ENCODE results near the gene C14orf119. TPM values are rescaled to one million over a fixed set of nuclear protein-coding genes. Genes with fewer than 3 reads are reported as not detected.

C14orf119 gene
- total RNA-seq, 1 experiment from 2014 or later, result 81.3 TPM

- TF ChIP-seq, protein P1, sequence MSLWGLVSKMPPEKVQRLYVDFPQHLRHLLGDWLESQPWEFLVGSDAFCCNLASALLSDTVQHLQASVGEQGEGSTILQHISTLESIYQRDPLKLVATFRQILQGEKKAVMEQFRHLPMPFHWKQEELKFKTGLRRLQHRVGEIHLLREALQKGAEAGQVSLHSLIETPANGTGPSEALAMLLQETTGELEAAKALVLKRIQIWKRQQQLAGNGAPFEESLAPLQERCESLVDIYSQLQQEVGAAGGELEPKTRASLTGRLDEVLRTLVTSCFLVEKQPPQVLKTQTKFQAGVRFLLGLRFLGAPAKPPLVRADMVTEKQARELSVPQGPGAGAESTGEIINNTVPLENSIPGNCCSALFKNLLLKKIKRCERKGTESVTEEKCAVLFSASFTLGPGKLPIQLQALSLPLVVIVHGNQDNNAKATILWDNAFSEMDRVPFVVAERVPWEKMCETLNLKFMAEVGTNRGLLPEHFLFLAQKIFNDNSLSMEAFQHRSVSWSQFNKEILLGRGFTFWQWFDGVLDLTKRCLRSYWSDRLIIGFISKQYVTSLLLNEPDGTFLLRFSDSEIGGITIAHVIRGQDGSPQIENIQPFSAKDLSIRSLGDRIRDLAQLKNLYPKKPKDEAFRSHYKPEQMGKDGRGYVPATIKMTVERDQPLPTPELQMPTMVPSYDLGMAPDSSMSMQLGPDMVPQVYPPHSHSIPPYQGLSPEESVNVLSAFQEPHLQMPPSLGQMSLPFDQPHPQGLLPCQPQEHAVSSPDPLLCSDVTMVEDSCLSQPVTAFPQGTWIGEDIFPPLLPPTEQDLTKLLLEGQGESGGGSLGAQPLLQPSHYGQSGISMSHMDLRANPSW (CRISPR knock-in tag; conservative IDR thresholded peaks at IDR 0.05; ENCODE audit: low read depth), result no peak
- TF ChIP-seq PRRX2 (CRISPR knock-in tag; IDR thresholded peaks at IDR 0.05), result peak; percentile 43; the same call in 1 of the 2 replicates
- TF ChIP-seq CREB1 (CRISPR knock-in tag; IDR thresholded peaks at IDR 0.05), result no peak
- TF ChIP-seq, protein P2, sequence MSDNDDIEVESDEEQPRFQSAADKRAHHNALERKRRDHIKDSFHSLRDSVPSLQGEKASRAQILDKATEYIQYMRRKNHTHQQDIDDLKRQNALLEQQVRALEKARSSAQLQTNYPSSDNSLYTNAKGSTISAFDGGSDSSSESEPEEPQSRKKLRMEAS (CRISPR knock-in tag; IDR thresholded peaks at IDR 0.05), result 0 out of 2 replicates have a peak, but pooled peaks have one; percentile 29
- TF ChIP-seq TEAD4 (CRISPR knock-in tag; IDR thresholded peaks at IDR 0.05), result no peak
- no peak for TF ChIP-seq ZNF263 (CRISPR knock-in tag; IDR thresholded peaks at IDR 0.05; ENCODE audit: low read depth)
- no peak for TF ChIP-seq ATF1 (CRISPR knock-in tag; IDR thresholded peaks at IDR 0.05)
- no peak for TF ChIP-seq NR2C2 (CRISPR knock-in tag; IDR thresholded peaks at IDR 0.05)
- TF ChIP-seq FOXP1 (CRISPR knock-in tag; IDR thresholded peaks at IDR 0.05; ENCODE audit: borderline replicate concordance), result no peak; the same call in 1 of the 2 replicates
- TF ChIP-seq ESRRA (CRISPR knock-in tag; IDR thresholded peaks at IDR 0.05; ENCODE audit: borderline replicate concordance), result no peak
- no peak for TF ChIP-seq ZNF512 (CRISPR knock-in tag; IDR thresholded peaks at IDR 0.05; ENCODE audit: borderline replicate concordance)
- peak; percentile 58; the same call in 1 of the 2 replicates for TF ChIP-seq GABPB1 (CRISPR knock-in tag; IDR thresholded peaks at IDR 0.05)
- no peak for TF ChIP-seq E2F4 (CRISPR knock-in tag; IDR thresholded peaks at IDR 0.05; ENCODE audit: borderline replicate concordance, low read depth)
- no peak for TF ChIP-seq CBFB (CRISPR knock-in tag; IDR thresholded peaks at IDR 0.05; ENCODE audit: low read depth)
- no peak for TF ChIP-seq NR3C1 (CRISPR knock-in tag; conservative IDR thresholded peaks at IDR 0.05; ENCODE audit: low read depth)
- no peak for TF ChIP-seq MYBL2 (CRISPR knock-in tag; IDR thresholded peaks at IDR 0.05)
- no peak for TF ChIP-seq HMGA2 (CRISPR knock-in tag; IDR thresholded peaks at IDR 0.05)
- no peak for TF ChIP-seq JAZF1 (CRISPR knock-in tag; IDR thresholded peaks at IDR 0.05)
- TF ChIP-seq, protein P3, sequence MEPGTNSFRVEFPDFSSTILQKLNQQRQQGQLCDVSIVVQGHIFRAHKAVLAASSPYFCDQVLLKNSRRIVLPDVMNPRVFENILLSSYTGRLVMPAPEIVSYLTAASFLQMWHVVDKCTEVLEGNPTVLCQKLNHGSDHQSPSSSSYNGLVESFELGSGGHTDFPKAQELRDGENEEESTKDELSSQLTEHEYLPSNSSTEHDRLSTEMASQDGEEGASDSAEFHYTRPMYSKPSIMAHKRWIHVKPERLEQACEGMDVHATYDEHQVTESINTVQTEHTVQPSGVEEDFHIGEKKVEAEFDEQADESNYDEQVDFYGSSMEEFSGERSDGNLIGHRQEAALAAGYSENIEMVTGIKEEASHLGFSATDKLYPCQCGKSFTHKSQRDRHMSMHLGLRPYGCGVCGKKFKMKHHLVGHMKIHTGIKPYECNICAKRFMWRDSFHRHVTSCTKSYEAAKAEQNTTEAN (CRISPR knock-in tag; IDR thresholded peaks at IDR 0.05), result no peak
- 0 out of 2 replicates have a peak, but pooled peaks have one; percentile 18 for TF ChIP-seq KAT7 (CRISPR knock-in tag; IDR thresholded peaks at IDR 0.05; ENCODE audit: borderline replicate concordance)
- no peak for TF ChIP-seq FOXK1 (CRISPR knock-in tag; IDR thresholded peaks at IDR 0.05)
- no peak for TF ChIP-seq ELF4 (CRISPR knock-in tag; IDR thresholded peaks at IDR 0.05; ENCODE audit: low read depth)
- no peak for TF ChIP-seq ZNF532 (CRISPR knock-in tag; IDR thresholded peaks at IDR 0.05; ENCODE audit: borderline replicate concordance)
Observed at GRCh38 chr14:23057757-23058653, 37.3 kb upstream of the C14orf119 start (continued).

Data from WTC11 (cell line).